Measurements from ENCODE around the gene ERI2.

ERI2 gene

DNA sequence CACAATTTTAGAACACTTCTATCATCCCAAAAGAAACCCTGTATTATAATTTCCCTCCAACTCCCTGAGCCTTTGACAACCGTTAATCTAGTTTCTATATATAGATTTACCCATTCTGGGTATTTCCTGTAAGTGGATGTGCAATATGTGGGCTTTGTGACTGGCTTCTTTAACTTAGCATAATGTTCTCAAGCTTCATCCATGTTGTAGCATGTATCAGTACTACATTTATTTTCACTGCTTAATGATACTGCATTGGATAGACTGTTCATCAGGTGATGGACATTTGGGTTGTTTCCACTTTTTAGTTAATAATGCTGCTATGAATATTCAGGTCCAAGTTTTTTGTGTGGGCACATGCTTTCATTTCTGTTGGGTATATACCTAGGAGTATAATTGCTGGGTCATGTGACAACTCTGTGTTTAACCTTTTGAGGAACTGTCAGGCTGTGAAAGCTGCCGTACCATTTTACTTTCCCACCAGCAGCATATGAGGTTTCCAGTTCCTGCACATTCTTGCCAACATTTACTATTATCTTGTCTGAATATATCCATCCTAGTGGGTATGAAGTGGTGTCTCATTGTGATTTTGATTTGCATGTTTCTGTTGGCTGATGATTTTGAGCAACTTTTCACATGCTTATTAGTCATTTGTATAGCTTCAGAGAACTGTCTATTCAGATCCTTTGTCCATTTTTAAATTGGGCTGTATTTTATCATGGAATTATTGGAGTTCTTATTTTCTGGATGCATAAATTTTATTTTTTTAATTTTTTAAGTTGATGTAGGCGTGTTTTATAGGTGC lies 16.5 kb upstream of the ERI2 start:
- DNase-seq (ENCODE audit: low spot score): no peak
- POLR2A ChIA-PET (ENCODE audit: low non-redundant PET): no interaction called here
- TF ChIP-seq, protein P1, sequence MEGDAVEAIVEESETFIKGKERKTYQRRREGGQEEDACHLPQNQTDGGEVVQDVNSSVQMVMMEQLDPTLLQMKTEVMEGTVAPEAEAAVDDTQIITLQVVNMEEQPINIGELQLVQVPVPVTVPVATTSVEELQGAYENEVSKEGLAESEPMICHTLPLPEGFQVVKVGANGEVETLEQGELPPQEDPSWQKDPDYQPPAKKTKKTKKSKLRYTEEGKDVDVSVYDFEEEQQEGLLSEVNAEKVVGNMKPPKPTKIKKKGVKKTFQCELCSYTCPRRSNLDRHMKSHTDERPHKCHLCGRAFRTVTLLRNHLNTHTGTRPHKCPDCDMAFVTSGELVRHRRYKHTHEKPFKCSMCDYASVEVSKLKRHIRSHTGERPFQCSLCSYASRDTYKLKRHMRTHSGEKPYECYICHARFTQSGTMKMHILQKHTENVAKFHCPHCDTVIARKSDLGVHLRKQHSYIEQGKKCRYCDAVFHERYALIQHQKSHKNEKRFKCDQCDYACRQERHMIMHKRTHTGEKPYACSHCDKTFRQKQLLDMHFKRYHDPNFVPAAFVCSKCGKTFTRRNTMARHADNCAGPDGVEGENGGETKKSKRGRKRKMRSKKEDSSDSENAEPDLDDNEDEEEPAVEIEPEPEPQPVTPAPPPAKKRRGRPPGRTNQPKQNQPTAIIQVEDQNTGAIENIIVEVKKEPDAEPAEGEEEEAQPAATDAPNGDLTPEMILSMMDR (conservative IDR thresholded peaks at IDR 0.05; ENCODE audit: low read depth): no peak
- no peak overlapping the region for H3K27ac ChIP-seq
- CTCF ChIA-PET: no interaction called here

DNA sequence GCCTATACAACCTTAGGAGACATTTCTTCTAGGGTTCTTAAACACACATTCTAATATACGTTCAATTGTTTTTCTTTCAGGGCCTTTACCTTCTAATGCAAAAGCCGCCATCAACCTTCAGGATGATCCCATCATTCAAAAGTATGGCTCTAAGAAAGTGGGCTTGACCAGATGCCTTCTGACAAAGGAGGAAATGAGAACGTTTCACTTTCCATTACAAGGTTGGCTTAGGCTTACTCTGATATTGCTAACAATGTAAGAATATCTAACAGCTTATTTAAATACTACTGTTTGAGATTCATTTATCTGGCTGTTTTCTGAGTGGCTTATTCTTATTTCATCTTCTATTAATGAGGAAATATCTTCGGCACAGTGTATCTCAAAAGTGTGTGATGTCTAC lies 15.4 kb upstream of the ERI2 start:
- H3K27ac ChIP-seq: no peak overlapping the region
- no peak for DNase-seq (ENCODE audit: low spot score)
- ChIA-PET POLR2A (ENCODE audit: low non-redundant PET) (no interaction called here), CTCF (interaction anchor here (0.6 kb wide), 1 partner anchor 280 kb away, joined by 3 read pairs; no protein-coding TSS in a partner anchor)
- TF ChIP-seq, protein P1 (conservative IDR thresholded peaks at IDR 0.05; ENCODE audit: low read depth): no peak

DNA sequence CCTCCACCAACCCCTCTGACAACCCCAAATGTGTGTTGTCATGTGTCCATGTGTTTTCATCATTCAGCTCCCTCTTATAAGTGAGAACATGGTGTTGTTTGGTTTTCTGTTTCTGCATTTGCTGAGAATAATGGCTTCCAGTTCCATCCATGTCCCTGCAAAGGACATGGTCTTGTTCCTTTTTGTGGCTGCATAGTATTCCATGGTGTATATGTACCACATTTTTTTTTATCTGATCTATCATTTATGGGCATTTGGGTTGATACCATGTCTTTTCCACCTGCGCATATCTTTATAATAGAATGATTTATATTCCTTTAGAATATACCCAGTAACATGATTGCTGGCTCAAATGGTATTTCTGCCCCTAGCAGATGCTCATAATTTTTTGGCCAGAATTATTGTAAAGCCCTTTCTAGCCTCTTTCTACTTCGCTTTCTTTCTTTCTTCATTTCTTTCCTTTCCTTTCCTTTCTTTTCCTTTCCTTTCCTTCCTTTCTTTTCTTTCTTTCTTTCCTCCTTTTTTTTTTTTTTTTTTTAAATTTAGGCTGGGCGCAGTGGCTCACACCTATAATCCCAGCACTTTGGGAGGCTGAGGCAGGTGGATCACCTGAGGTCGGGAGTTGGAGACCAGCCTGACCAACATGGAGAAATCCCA lies 12.8 kb upstream of the ERI2 start:
- no peak for DNase-seq (ENCODE audit: low spot score)
- no peak overlapping the region for H3K27ac ChIP-seq
- CTCF ChIA-PET: no interaction called here
- TF ChIP-seq, protein P1 (conservative IDR thresholded peaks at IDR 0.05; ENCODE audit: low read depth): no peak
- POLR2A ChIA-PET (ENCODE audit: low non-redundant PET): no interaction called here

DNA sequence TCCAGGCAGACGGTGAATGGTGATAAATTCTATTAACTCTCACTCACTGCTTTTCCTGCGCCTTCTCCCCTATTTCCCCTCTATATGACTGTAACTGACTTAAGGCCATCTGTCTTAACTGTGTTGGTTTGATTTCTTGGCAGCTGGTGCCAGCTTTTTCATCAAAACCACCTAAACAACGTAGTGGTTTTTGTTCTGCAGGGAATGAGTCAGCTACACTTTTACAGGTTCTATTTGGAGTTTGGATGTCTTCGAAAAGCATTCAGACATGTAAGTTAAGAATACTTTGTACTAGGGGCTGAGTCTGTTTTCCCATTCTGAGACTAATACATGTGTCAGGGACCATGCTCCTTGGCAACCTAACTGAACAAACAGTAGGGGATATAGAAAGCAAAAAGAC lies 8.5 kb upstream of the ERI2 start:
- ChIA-PET CTCF (interaction anchor here (0.6 kb wide), 1 partner anchor 371 kb away, joined by 5 read pairs; no protein-coding TSS in a partner anchor), POLR2A (ENCODE audit: low non-redundant PET) (no interaction called here)
- TF ChIP-seq, protein P1 (conservative IDR thresholded peaks at IDR 0.05; ENCODE audit: low read depth): no peak
- DNase-seq (ENCODE audit: low spot score): no peak
- no peak overlapping the region for H3K27ac ChIP-seq

DNA sequence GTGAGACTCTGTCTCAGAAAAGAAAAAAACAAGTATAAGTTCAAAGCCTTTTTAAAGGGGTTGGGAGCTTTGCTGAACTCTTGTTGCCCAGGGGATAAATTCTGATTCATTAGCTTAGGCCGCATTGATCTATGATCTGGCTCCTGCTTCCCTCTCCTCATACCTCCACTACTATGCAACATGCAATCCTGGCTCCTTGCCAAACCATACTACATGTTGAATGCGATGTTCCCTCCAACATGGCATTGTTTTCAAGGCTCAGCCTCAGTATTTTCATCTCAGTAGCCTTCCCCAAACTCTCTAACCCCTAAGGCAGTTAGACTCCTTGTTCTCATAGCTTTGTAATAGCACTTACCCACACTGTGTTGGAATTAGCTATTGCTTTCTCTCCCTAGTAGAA lies 6.2 kb upstream of the ERI2 start:
- no peak overlapping the region for H3K27ac ChIP-seq
- TF ChIP-seq, protein P1 (conservative IDR thresholded peaks at IDR 0.05; ENCODE audit: low read depth): no peak
- POLR2A ChIA-PET (ENCODE audit: low non-redundant PET): no interaction called here
- CTCF ChIA-PET: interaction anchor here (0.6 kb wide), 1 partner anchor 21 kb away, joined by 4 read pairs; no protein-coding TSS in a partner anchor
- DNase-seq (ENCODE audit: low spot score): no peak

DNA sequence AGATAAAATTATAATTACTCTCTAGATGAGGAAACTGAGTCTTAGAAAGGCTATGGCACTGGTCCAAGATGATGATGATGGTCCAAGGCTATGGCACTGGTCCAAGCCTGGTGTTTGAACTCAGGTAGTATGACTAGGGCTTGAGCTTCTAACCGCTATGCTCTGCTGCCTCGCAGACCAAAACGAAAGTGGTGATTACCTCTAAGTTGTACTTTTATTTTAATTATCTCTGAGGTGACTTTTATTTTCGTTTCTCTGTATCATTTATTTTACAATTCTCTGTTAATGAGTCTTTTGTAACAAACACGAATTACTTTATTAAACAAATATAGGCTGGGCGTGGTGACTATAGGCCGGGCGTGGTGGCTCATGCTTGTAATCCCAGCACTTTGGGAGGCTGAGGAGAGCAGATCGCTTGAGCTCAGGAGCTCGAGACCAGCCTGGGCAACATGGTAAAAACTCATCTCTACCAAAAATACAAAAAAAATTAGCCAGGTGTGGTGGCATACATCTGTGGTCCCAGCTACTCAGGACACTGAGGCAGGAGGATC lies 5.7 kb upstream of the ERI2 start:
- ChIA-PET CTCF (interaction anchor here (0.6 kb wide), 1 partner anchor 20 kb away, joined by 4 read pairs; no protein-coding TSS in a partner anchor), POLR2A (ENCODE audit: low non-redundant PET) (no interaction called here)
- DNase-seq (ENCODE audit: low spot score): no peak
- no peak overlapping the region for H3K27ac ChIP-seq
- TF ChIP-seq, protein P1 (conservative IDR thresholded peaks at IDR 0.05; ENCODE audit: low read depth): no peak
